SU-DHL-6 (cell line): ENCODE measurements around the gene SHC2.

ENCODE experiments used
- H2AFZ ChIP-seq: fragments of 200-600 bp; sonication (generic); 2 replicates; pipeline ENCODE4 v1.6.1; 2014; ENCODE audit warnings: low read depth, mild to moderate bottlenecking, moderate library complexity, mixed read lengths, antibody characterized with exemption, low read length; ENCODE audit not compliant: severe bottlenecking
- H3F3A ChIP-seq: fragments of 200-600 bp; shearing (Covaris generic); 2 replicates; pipeline ENCODE4 v1.6.0; 2016; ENCODE audit warnings: antibody characterized with exemption, mild to moderate bottlenecking; ENCODE audit not compliant: insufficient read depth
- H3K27ac ChIP-seq: fragments of 200-600 bp; sonication (generic); 2 replicates; pipeline ENCODE4 v1.5.1; 2016; ENCODE audit warnings: low read depth, mild to moderate bottlenecking, low read length, moderate library complexity, mixed read lengths
- H3K27me3 ChIP-seq: fragments of 200-600 bp; sonication (generic), shearing (Covaris generic); 2 replicates; pipeline ENCODE4 v1.6.0; 2014; ENCODE audit warnings: mild to moderate bottlenecking, low read length
- H3K36me3 ChIP-seq: fragments of 200-600 bp; sonication (generic); 2 replicates; pipeline ENCODE4 v1.6.1; 2014; ENCODE audit warnings: mild to moderate bottlenecking, low read length, mixed read lengths
- H3K4me2 ChIP-seq: fragments of 300-600, 200-600 bp; shearing (Covaris generic), sonication (generic); 2 replicates; pipeline ENCODE4 v1.6.0; 2014; ENCODE audit warnings: low read length, low read depth, mild to moderate bottlenecking; ENCODE audit not compliant: poor library complexity, severe bottlenecking
- H3K4me3 ChIP-seq: fragments of 200-600 bp; sonication (generic); 2 replicates; pipeline ENCODE4 v1.5.1; 2014; ENCODE audit warnings: antibody characterized with exemption, low read length, mild to moderate bottlenecking, mixed read lengths; ENCODE audit not compliant: insufficient read depth, poor library complexity, severe bottlenecking
- H3K79me2 ChIP-seq: fragments of 200-600 bp; sonication (generic); 2 replicates; pipeline ENCODE4 v1.6.1; 2014; ENCODE audit warnings: mild to moderate bottlenecking, low read length, moderate library complexity; ENCODE audit not compliant: insufficient read depth
- H3K9ac ChIP-seq: fragments of 200-600 bp; sonication (generic); 2 replicates; pipeline ENCODE4 v1.7.0; 2014; ENCODE audit warnings: mild to moderate bottlenecking, low read length
- H3K9me2 ChIP-seq: fragments of 200-600 bp; sonication (generic); replicated peaks from 2 replicates; pipeline ENCODE4 v1.6.1; 2014; ENCODE audit warnings: low read length; ENCODE audit not compliant: insufficient read depth
- H3K9me3 ChIP-seq: fragments of 200-600 bp; sonication (generic); 2 replicates; pipeline ENCODE4 v1.6.1; 2014; ENCODE audit warnings: low read length, mixed read lengths; ENCODE audit not compliant: insufficient read depth
- H4K20me1 ChIP-seq: fragments of 200-600 bp; sonication (generic); 2 replicates; pipeline ENCODE4 v1.6.1; 2014; ENCODE audit warnings: low read depth, mild to moderate bottlenecking, antibody characterized with exemption, low read length, moderate library complexity, mixed read lengths
- CTCF ChIP-seq: fragments of 200-600 bp; sonication (generic); IDR thresholded peaks from one replicate; pipeline ENCODE4 v1.5.1; 2017; ENCODE audit warnings: antibody characterized with exemption, mild to moderate bottlenecking, low read length, moderate library complexity; ENCODE audit not compliant: insufficient read depth, poor library complexity, severe bottlenecking
- EZH2phosphoT487 ChIP-seq: fragments of 200-600 bp; sonication (generic), shearing (Covaris generic); conservative IDR thresholded peaks from 2 replicates; pipeline ENCODE4 v1.6.1; 2018; ENCODE audit warnings: mild to moderate bottlenecking, antibody characterized with exemption, low read length, moderate library complexity, mixed read lengths

SHC2 gene

DNA sequence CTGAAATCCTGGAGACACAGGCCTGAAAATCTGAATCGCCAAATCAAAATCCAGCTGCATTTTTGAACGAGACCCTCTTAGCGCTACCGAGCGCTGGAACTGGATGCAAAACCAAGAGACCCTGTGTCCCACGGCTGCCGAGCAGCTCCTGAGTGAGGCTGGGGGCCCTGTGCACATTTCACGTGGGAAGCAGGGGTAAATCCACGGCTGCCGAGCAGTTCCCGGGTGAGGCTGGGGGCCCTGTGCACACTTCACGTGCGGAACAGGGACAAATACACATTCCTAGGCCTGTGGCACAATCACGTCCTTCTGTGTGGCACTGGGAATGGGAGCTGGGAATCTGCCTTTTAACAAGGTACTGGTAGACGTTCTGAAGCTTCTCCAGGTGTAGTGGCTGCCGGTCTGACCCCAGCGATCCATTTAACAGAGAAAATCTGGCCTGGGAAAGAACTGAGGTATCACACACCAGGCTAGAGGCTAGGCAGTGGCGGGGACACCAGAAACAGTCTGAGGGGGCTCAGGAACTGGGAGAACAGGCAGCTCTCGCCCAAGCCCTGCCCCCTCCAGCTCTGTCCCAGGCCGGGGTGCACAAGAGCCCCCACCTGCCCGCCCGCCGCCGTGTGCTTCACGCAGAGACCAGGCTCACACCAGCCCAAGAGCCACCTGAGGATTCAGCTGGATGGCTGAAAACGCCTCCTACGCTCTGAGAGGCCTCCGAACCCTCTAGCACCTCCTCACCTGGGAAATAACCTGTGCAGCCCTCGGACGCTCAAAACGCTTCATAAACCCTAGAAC is 40.9 kb downstream of the SHC2 start:
- Histone ChIP-seq H3K27ac (no peak overlapping the region), H3K9ac (no peak overlapping the region), H3K36me3 (no peaks in the 10 kb centered on the region), H3K9me2 (no peaks in the 10 kb centered on the region), H3K79me2 (no peaks in the 10 kb centered on the region), H3K4me2 (no peak overlapping the region), H4K20me1 (no peaks in the 10 kb centered on the region), H3K27me3 (no peaks in the 10 kb centered on the region), H3F3A (no peaks in the 10 kb centered on the region), H2AFZ (no peak overlapping the region), H3K4me3 (no peak overlapping the region), H3K9me3 (no peaks in the 10 kb centered on the region)
- TF ChIP-seq EZH2phosphoT487 (no peak), CTCF (no peak)

GRCh38 chr19:418761-419671 is 41.8 kb downstream of the SHC2 start:
- H3K27ac ChIP-seq = no peak overlapping the region
- H3K4me2 ChIP-seq = no peak overlapping the region
- no peaks in the 10 kb centered on the region for H3K9me2 ChIP-seq
- no peaks in the 10 kb centered on the region for H3F3A ChIP-seq
- H2AFZ ChIP-seq = no peak overlapping the region
- H3K9ac ChIP-seq = no peak overlapping the region
- H3K27me3 ChIP-seq = no peaks in the 10 kb centered on the region
- no peak for TF ChIP-seq EZH2phosphoT487
- H3K36me3 ChIP-seq = no peaks in the 10 kb centered on the region
- no peaks in the 10 kb centered on the region for H3K9me3 ChIP-seq
- H3K4me3 ChIP-seq = no peak overlapping the region
- no peaks in the 10 kb centered on the region for H4K20me1 ChIP-seq
- no peaks in the 10 kb centered on the region for H3K79me2 ChIP-seq

- no peaks in the 10 kb centered on the region for H3K9me3 ChIP-seq
- H3K27me3 ChIP-seq = no peaks in the 10 kb centered on the region
- no peaks in the 10 kb centered on the region for H3K79me2 ChIP-seq
- TF ChIP-seq CTCF (no peak), EZH2phosphoT487 (no peak)
- no peaks in the 10 kb centered on the region for H4K20me1 ChIP-seq
- no peak overlapping the region for H3K4me3 ChIP-seq
- H3K36me3 ChIP-seq = no peaks in the 10 kb centered on the region
- H3K4me2 ChIP-seq = no peak overlapping the region
- no peak overlapping the region for H2AFZ ChIP-seq
- no peaks in the 10 kb centered on the region for H3K9me2 ChIP-seq
- no peak overlapping the region for H3K27ac ChIP-seq
- H3K9ac ChIP-seq = no peak overlapping the region
- no peaks in the 10 kb centered on the region for H3F3A ChIP-seq
Observed at GRCh38 chr19:416416-416815, 44.4 kb downstream of the SHC2 start.

GRCh38 chr19:415292-415691 is 45.5 kb downstream of the SHC2 start:
- H3K27ac ChIP-seq = no peak overlapping the region
- H3K4me2 ChIP-seq = no peak overlapping the region
- no peaks in the 10 kb centered on the region for H3K36me3 ChIP-seq
- H3K27me3 ChIP-seq = no peaks in the 10 kb centered on the region
- H3F3A ChIP-seq = no peaks in the 10 kb centered on the region
- no peaks in the 10 kb centered on the region for H4K20me1 ChIP-seq
- H3K79me2 ChIP-seq = no peaks in the 10 kb centered on the region
- no peak for TF ChIP-seq EZH2phosphoT487
- H2AFZ ChIP-seq = no peak overlapping the region
- H3K4me3 ChIP-seq = no peak overlapping the region
- no peaks in the 10 kb centered on the region for H3K9me3 ChIP-seq
- H3K9me2 ChIP-seq = no peaks in the 10 kb centered on the region
- no peak overlapping the region for H3K9ac ChIP-seq
